Body of pancreas (tissue), 4 donors: ENCODE data around the gene LLCFC1.

Experiments used
- POLR2A ChIP-seq, 3 donors: fragments of 450-650 bp; IDR thresholded peaks; one replicate each; pipeline ENCODE4 v1.6.1; 2016; ENCODE audit warnings: antibody characterized with exemption in 3 of 3, mild to moderate bottlenecking in 2 of 3
- TF ChIP-seq, protein P1 (sequence below), 7 experiments: fragments of 450-650 bp in 4 of 7; fragments of 200-600 bp in 3 of 7; sonication (generic) in 3 of 7; IDR thresholded peaks; one replicate each; pipeline ENCODE4 v1.5.1; 2016 to 2019; ENCODE audit warnings: antibody characterized with exemption in 7 of 7

DNA sequence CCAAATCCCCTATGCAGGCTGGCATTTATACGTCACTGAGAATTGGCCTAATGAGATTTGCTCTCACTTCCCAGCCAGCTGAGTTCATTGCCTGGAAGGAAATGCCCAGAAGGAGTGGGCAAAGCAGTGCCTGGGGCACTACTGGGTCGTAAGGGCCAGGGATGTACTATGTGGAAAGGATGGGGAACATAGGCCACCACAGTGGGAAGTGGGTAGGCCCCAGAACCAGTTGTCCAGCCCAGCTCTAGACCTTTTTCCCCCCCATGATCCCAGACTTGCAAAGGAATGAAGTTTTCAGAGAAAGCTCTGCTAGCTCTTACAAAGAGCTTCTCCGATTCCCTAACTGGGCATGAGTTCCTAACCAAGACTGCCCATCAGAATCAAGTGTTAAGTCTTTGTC is 19.6 kb upstream of the LLCFC1 start:
- TF ChIP-seq, protein P1, sequence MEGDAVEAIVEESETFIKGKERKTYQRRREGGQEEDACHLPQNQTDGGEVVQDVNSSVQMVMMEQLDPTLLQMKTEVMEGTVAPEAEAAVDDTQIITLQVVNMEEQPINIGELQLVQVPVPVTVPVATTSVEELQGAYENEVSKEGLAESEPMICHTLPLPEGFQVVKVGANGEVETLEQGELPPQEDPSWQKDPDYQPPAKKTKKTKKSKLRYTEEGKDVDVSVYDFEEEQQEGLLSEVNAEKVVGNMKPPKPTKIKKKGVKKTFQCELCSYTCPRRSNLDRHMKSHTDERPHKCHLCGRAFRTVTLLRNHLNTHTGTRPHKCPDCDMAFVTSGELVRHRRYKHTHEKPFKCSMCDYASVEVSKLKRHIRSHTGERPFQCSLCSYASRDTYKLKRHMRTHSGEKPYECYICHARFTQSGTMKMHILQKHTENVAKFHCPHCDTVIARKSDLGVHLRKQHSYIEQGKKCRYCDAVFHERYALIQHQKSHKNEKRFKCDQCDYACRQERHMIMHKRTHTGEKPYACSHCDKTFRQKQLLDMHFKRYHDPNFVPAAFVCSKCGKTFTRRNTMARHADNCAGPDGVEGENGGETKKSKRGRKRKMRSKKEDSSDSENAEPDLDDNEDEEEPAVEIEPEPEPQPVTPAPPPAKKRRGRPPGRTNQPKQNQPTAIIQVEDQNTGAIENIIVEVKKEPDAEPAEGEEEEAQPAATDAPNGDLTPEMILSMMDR (IDR thresholded peaks at IDR 0.05): no peak
- no peak for TF ChIP-seq POLR2A (IDR thresholded peaks at IDR 0.05)
